HG02943 (cell line): ENCODE results near the gene NXPH3.
"Not testable (repeated sequence)": the region's sequence is repeated elsewhere in the genome, so short reads cannot be mapped to it uniquely, and the experiment has no call there.

Experiments used
- ATAC-seq: cut with Tn5 transposase; IDR thresholded peaks from one replicate; pipeline ENCODE4 v1.9.1; 2021; ENCODE audit warnings: mild to moderate bottlenecking, low read depth, moderate library complexity; ENCODE audit not compliant: unreplicated experiment

Gene NXPH3

DNA sequence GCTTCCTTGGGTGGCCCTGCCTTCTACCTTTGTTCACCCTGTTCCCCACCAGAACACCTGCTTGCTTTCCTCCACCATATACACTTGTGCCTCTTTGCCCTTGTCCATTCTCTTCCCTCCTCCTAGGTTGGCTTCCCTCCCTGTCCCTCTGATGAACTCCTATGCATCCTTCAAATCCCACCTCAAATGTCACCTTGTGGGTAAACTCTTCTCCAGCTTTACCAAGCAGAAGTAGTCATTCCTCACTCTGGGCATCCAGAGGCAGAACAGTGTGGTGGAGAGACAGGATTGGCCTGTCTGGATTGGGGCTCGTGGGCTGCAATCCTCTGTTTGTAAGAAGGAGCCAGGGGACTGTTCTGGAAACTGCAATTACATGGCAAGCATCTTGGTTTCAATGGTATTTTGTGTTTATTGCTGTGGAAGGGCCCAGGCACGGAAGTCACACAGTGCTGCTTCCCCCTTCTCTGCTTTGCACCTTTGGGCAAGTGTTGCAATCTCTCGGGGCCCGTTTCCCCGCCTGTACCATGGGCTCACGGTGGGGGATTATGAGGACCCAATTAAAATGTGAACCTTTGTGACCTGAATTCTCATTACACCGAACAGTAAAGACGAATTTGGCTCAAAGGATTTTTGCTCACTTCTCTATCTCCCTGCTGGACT is 21.9 kb upstream of the NXPH3 start:
- no peak for ATAC-seq

DNA sequence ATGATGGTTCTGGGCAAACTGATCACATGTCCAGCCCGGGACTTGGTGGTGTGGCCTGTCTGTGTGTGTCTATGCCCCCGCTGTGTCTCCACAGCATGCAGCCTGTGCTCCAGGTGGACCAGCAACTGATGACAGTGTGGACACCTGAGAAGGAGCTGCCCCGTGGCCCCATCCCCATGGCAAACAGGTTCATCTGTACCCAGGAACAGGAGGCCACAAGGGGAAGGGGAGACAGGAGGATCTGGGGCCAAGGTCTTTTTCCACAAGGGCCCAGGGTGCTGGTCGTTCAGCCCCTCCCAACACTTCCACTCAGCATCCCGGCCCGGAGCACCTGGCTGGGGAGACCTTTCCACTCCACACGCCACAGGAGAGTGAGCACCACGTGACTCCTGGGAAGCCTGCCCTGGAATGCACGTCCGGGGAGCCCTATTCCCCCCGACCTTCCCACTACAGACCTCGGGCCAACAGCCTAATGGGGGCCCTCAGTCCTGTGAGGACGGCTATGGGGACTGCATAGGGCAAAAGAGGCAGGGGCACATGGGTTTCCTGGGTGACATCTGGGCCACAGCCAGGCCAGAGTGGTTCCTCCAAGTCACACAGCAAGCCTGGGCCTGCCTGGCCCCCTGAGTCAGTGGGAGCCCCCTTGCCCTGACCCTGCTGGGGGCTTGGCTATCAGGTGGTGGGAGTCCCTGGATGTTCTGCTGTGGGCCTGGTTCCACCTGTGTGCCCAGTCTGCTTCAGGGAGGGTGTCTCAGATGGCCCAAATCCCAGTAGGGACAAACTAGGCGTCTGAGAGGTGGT is 20.8 kb upstream of the NXPH3 start:
- ATAC-seq = no peak

DNA sequence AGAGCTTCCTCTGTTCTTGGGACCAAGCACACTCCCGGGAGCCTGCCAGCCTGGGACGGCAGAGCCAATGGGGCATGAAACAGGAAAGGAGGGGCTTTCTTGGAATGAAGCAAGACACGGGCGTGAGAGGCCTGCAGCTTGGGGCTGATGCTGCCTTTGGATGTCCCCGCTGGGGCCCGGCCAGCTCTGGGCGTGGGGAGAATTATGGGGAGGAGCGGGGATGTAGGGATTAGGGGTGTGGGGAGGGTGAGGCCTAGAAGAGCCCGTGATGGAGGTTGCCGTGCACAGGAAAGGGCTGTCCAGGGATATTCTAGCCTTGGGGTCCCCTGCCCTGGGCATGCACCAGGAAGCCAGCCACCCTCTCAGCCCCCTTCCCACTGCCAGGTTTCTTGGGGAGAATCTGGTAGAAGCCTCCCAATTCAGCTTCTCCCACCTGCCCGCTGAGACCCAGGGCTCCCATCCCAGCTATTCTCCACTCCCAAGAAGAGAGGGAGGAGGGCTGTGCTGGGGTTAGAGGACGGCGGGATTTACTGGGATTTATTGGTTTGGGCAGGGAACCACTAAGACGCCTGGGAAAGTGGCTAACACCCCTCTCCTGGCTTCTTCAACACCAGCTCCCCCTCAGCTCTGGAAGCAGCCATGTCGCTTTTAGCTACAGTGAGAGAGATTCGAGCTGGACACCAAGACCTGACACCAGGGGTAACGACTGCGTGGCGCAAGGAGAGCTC is 20.0 kb upstream of the NXPH3 start:
- ATAC-seq = no peak

DNA sequence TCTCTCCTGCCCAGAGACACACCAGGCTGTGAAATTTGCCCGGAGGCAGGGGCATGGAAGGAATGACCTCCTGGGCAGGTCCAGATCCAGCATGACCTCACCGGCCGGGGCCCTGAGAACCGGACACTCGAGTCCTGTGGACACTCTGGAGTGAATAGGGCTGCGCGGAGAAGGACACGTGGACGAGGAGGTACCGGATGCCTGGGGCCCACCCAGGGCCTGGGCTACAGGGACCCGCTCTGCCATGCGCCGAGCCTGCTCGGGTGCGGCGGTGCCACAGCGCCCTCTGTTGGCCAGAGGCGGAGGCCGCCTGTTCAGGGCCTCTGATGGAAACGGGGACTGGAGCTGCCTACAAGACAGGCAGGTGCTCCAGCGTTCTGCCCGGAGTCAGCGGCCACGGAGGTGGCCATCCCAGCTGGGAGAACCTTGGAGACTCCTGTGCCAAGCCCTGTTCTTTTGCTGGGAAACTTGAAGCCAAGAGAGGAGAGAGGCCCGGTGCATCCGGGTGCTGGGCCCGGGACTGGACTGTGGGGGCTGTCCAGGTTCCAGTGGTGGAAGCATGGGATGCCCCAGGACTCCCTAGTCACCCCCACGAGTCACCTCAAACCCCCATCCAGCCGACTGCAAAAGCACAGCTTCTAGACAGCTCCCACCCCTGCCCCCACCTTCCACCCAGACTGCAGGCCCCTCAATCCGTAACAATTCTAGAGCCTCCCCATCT is 19.3 kb upstream of the NXPH3 start:
- no peak for ATAC-seq

DNA sequence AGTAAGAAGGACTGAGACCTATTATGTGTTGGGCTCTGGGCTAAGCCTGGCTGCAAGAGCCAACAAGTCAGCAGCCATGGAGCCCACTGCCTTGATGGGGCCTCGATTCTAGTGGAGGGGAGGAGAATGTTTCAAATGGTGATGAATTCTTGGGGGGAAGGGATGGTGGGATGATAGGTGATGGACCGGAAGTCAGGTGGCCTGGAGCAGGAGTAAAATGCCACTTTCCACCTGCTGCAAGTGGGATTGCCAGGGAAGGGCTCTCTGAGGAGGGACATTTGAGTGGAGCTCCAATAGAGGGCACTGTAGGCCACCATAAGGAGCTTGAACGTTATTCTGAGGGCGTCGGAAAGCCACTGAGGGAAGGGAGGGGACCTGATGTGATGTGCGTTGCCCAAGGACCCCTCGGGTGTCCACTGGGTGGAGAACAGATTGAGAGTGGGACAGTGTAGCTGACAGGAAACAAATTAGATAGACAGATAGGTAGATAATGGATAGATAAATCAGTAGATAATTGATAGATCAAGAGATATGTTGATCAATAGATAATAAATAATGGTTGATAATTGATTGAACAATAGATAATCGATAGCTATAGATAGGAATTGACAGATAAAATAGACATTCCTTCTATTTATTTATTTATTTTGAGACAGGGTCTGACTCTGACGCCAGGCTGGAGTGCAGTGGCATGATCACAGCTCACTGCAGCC is 18.2 kb upstream of the NXPH3 start:
- no peak for ATAC-seq

DNA sequence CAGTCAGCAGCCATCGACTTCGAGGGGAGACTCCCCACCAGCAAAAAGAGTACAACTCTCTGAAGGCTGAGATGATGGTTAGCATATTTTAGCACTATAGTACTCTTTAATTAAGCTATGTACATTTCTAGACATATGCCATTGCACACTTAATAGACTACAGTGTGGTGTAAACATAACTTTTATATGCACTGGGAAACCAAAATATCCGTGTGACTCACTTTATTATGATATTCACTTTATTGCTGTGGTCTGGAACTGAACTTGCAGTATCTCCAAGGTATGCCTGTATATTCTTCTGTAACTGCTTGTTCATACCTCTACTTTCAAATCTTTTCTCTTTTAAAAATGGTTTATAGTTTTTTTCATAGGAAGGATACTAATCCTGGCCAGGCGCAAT is 11.0 kb upstream of the NXPH3 start:
- ATAC-seq = no peak

DNA sequence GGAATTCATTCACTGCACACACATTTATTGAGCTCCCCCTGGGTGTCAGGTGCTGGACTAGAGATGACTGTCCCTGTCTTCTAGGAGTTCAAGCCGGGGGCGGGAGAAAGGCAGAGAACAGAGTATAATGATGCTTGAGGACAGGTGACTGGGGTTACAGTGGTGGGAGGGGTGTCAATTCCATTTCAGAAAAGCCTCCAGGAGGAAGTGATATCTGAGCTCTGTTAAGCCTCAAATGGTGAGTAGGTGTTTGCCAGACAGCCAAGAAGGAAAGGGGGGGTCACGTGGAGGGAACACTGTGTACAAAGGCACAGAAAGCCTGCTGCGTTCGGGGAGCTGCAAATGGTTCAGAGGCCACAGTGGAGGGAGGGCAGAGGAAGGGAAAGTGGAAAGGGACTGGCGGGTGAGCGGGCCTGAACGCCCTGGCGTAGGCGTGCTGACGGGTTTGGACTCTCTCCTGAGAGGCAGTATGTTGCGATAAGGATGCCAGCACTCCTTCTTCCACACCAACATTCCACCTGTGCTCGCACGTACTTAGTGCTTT is 9.7 kb upstream of the NXPH3 start:
- no peak for ATAC-seq

DNA sequence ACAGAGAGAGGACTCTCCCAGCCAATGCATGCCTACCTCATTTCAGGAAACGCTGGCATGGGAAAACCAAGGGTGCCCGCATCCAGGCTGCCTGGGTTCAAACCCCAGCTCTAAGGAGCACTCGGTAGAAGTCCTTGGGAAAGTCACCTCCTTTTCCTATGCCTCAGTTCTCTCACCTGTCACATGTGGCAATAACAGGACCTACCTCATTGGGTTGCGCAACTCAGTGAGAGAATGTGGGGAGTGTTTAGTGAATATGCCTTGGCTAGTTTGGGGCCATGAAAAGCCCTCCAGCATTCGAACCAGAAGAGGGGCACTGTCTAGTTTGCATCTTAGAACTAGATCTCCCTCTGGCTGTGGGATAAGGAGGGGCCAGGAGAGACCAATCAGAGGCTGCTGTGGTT is 9.0 kb upstream of the NXPH3 start:
- no peak for ATAC-seq

DNA sequence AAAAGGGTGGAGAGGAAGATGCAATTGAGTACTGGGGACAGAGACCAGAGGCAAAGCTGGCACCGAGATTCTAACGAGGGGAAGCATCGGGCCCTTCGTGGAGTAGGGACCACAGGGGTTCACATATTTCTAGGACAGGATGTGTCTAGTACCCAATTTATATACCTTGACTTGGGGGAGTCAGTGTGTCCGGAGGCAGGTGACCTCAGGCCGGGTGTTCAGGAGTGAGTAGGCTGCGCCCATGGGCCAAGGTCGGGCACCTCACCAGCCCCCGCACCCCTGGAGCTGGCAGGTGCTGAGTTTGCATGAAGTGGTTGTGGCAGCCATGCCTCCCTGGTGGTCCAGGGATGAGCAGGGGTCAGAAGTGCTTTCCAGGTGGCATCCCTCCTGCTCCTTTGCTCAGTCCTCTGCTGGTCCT is 8.6 kb upstream of the NXPH3 start:
- ATAC-seq = no peak

DNA sequence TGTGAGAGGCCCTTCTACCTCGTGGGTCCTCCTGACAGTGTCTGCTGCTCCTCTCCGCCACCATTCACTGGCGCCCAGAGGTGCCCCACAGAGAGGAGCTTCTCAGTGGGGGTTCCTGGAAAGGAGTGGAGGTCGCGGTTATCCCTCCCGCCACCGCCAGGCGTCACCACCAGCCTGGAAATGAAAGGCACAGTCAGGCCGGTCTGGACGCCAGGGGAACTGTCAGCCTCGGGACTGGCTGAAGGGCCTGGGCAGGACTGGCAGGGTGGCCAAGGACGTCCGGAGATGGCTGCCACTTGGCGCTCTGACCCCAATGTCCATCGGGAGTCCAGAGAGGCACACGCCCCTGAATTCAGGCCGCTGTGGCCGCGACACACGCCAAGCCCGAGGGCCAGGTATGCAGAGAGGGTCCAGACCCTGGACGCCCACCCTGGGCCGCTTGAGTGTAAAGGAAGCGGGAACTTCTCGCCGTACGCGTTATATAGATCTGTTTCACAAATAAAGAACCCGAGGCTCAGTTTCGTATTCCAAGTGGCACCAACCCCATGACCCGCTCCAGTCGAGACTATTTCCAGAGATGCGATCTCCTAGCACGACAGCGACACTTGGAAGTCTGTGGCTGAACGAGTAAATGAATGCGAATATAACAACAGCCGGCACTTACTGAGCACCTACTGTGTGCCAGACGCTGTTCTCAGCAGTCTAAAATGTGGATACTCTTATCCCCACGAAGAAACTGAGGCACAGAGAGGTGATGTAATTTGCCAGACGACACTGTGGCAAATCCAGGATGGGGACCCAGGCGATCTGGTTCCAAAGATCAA is 7.6 kb upstream of the NXPH3 start:
- ATAC-seq = no peak

DNA sequence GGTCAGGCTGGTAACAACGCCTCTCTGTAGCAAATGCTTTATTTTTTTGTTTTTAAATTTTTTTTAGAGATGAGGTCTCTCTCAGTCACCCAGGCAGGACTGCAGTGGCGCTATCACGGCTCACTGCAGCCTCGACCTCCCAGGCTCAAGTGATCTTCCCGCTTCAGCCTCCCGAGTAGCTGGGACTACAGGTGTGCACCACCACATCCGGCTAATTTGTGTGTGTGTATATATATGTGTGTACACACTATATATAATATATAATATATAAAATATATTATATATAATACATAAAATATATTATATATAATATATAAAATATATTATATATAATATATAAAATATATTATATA is 7.0 kb upstream of the NXPH3 start:
- not testable (repeated sequence) for ATAC-seq

DNA sequence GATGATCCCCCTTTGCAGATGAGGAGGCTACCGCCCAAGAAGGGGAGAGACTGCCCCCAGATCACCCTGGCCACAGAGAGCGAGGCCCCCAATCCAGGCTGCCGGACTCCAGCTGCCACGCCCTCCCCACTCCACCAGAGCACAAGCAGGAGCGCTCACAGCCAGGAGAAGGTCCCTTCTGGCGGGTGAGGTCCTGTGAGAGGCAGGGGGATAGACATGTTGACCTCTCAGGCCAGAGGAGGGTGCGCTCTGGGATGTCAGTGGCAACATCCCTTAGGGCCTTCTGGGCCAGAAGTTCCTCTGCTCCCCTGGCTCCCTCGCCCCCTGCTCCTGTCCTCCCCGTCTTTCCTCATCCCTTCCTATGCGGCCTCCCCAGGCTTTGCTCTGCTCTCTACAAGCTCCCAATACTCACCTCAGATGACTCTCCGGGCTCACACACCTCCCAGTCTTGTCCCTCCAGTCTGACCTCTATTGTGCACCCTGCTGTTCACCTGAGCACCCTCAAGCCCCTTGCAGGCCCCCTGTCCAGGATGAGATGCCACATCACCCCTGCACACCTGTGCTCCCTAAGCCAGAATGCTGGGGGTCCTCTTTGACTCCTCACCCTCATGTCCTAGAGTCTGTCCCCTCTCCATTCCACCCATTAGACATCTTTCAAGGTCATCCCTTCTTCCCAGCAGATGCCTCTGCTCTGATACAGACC is 5.0 kb upstream of the NXPH3 start:
- no peak for ATAC-seq

DNA sequence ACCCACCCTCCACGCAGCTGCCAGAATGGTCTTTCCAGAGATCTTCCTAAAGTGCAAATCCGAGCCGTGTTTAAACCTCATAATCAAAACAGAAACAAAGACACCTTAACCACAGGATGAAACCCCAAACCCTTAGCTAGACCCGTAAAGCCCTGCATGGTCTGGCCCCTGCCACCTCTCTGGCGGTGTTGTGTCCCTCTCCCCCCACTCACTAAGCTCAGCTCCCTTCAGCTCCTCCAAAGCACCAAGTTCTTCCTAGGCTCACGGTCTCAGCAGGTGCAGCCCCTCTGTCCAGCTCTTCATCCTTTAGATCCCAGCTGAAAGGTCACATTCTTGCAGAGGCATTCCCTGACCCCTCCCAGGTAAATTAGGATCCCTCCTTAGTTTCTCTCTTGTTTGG is 4.4 kb upstream of the NXPH3 start:
- no peak for ATAC-seq

DNA sequence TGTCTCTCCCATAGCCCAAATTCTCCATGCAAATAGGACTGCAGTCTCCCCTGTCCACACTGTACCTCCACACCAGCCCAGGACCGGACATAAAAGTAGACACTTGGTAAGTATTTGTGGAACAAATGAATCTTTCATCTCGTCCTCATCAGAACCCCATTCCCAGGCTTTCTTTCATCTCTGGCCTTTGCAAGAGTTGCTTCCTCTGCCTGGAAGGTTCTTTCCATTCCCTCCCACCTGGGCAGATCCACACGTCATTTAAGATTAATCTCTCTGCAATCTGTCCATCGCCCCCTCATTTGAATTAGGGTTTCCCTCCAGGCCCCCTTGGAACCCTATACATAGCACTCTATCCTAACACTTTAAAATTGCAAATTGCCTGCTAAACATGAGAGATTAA is 3.9 kb upstream of the NXPH3 start:
- no peak for ATAC-seq

DNA sequence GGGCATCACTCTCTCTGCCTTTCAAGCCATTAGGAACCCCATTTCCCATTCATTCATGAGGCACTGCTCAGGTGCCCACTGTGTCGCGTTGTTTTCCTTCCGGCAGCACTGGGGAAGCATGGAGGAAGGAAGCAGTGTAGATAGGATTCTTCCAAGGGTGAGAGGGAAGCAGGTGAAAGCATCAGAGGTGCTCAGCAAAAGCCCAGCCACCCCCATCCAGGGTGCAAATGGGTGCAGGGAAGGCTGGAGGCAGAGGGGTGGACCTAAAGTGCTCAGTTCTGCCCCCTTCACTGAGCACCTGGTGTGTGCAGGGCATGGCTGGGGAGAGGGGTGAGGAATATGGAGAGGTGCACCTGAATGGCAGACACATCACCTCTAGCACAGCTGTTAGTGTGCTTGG is 3.4 kb upstream of the NXPH3 start:
- ATAC-seq = no peak

DNA sequence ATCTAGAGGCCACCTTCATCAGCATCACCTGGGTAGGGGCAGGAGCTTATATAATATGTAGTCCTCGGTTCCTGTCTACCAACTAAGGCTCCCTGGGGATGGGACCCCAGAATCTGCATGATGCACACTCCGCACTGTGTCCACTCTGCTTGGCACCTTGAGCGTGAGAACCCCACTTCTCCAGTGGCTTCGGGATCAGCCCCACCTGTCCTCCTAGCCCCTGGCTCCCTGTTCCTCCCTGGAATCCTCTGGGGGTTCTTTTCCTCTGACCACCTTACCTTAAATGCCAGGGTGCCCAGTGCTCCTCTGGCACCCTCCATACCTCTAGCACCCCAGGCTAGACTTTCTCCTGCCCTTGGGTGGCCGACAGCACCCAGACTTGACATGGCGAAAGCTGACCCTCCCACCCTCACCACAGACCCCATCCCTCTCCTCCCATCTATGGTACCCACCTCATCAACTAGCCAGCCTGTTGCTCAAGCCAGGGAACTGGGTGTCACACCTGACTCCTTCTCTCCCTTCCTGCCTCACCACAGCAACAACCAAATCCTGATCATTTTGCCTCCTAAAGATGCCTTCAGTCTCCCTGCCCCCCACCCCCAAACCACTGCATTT is 2.8 kb upstream of the NXPH3 start:
- no peak for ATAC-seq

DNA sequence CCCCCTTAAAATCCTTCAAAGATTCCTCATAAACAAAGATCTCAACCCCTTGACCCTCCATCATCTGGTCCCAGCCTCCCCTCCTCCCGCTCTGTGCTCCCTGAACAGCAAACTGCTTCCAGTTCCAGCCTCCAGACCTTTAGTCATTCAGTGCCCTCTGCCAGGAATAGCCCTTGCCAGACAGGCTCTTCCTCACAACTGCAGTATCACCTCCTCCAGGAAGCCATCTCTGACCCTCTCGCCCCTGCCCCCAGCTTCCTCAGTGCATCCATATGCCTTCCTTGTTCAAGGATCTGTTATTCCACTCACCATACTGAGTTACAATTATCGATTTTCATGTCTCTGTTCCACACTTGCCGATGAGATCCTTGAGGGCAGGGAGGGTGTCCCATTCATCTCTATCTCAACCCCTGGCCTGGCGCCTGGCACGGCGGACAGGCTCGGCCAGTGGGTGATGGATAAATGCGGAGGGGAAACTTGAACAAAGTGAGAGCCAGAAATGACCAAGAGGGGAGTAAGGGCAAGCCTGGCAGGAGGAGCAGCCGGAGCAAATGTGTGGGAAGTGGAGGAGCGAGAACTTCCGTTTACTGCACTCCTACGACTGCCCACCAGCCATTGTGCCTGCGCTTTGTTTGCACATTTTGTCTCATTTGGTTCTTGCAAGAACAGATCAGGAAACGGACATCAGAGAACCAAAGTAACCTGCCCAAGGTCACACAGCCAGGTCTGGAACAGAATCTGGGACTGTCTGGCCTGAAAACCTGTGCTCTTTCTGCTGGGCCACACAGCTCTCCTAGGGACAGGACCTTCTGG is 2.0 kb upstream of the NXPH3 start:
- ATAC-seq = no peak
